Mucosa of stomach (tissue), 1 donor: ENCODE data around the gene EFNB1.

Experiments
- H3K27me3 ChIP-seq: one replicate; pipeline ENCODE4 v1.7.0; 2013; ENCODE audit warnings: mild to moderate bottlenecking, low read length; ENCODE audit not compliant: control insufficient read depth, insufficient read depth
- H3K36me3 ChIP-seq: one replicate; pipeline ENCODE4 v1.7.0; 2013; ENCODE audit warnings: low read length; ENCODE audit not compliant: control insufficient read depth, insufficient read depth
- H3K4me1 ChIP-seq: one replicate; pipeline ENCODE4 v1.7.0; 2013; ENCODE audit warnings: mild to moderate bottlenecking, low read length; ENCODE audit not compliant: control insufficient read depth, insufficient read depth
- H3K4me3 ChIP-seq: one replicate; pipeline ENCODE4 v1.7.0; 2013; ENCODE audit warnings: low read length
- H3K9ac ChIP-seq: one replicate; pipeline ENCODE4 v1.7.0; 2013; ENCODE audit warnings: mild to moderate bottlenecking, low read length, moderate library complexity
- H3K9me3 ChIP-seq: one replicate; pipeline ENCODE4 v1.7.0; 2013; ENCODE audit warnings: mild to moderate bottlenecking, low read length, moderate library complexity; ENCODE audit not compliant: control insufficient read depth
- donor health status: Pancreatic carcinoma.

The EFNB1 gene

GRCh38 chrX:68820476-68821110 is 8.2 kb upstream of the EFNB1 start:
- no peaks in the 10 kb centered on the region for H3K4me1 ChIP-seq
- H3K36me3 ChIP-seq: no peaks in the 10 kb centered on the region
- H3K4me3 ChIP-seq: no peak overlapping the region
- H3K27me3 ChIP-seq: no peaks in the 10 kb centered on the region
- H3K9ac ChIP-seq: no peak overlapping the region
- no peaks in the 10 kb centered on the region for H3K9me3 ChIP-seq

GRCh38 chrX:68821616-68822015 is 7.2 kb upstream of the EFNB1 start:
- H3K9ac ChIP-seq: no peak overlapping the region
- H3K4me3 ChIP-seq: no peak overlapping the region
- no peaks in the 10 kb centered on the region for H3K4me1 ChIP-seq
- no peaks in the 10 kb centered on the region for H3K36me3 ChIP-seq
- H3K27me3 ChIP-seq: no peaks in the 10 kb centered on the region
- H3K9me3 ChIP-seq: no peaks in the 10 kb centered on the region

GRCh38 chrX:68822641-68823410 is 6.0 kb upstream of the EFNB1 start:
- Histone ChIP-seq H3K4me1 (no peaks in the 10 kb centered on the region), H3K9me3 (no peaks in the 10 kb centered on the region), H3K36me3 (no peaks in the 10 kb centered on the region), H3K4me3 (no peak overlapping the region), H3K9ac (no peak overlapping the region), H3K27me3 (no peaks in the 10 kb centered on the region)

- H3K36me3 ChIP-seq: no peaks in the 10 kb centered on the region
- no peaks in the 10 kb centered on the region for H3K9me3 ChIP-seq
- H3K4me1 ChIP-seq: peaks cover 6% of the 10 kb centered on the region
- no peak overlapping the region for H3K4me3 ChIP-seq
- no peak overlapping the region for H3K9ac ChIP-seq
- no peaks in the 10 kb centered on the region for H3K27me3 ChIP-seq
Measured at GRCh38 chrX:68823413-68824151, 5.2 kb upstream of the EFNB1 start.

- Histone ChIP-seq H3K4me1 (peaks cover 7% of the 10 kb centered on the region), H3K4me3 (no peak overlapping the region), H3K27me3 (no peaks in the 10 kb centered on the region), H3K9me3 (no peaks in the 10 kb centered on the region), H3K9ac (no peak overlapping the region), H3K36me3 (no peaks in the 10 kb centered on the region)
Measured at GRCh38 chrX:68824152-68824433, 4.7 kb upstream of the EFNB1 start.

- Histone ChIP-seq H3K27me3 (no peaks in the 10 kb centered on the region), H3K9me3 (no peaks in the 10 kb centered on the region), H3K36me3 (no peaks in the 10 kb centered on the region), H3K4me1 (peaks cover 7% of the 10 kb centered on the region), H3K9ac (no peak overlapping the region), H3K4me3 (no peak overlapping the region)
Measured at GRCh38 chrX:68824565-68825125, 4.2 kb upstream of the EFNB1 start.

- H3K9me3 ChIP-seq: no peaks in the 10 kb centered on the region
- H3K4me3 ChIP-seq: no peak overlapping the region
- no peaks in the 10 kb centered on the region for H3K27me3 ChIP-seq
- peaks cover 7% of the 10 kb centered on the region for H3K4me1 ChIP-seq
- no peaks in the 10 kb centered on the region for H3K36me3 ChIP-seq
- no peak overlapping the region for H3K9ac ChIP-seq
Measured at GRCh38 chrX:68826113-68826980, 2.5 kb upstream of the EFNB1 start.

GRCh38 chrX:68827256-68827655 is 1.6 kb upstream of the EFNB1 start:
- H3K36me3 ChIP-seq: no peaks in the 10 kb centered on the region
- no peaks in the 10 kb centered on the region for H3K9me3 ChIP-seq
- H3K27me3 ChIP-seq: no peaks in the 10 kb centered on the region
- H3K9ac ChIP-seq: no peak overlapping the region
- peaks cover 10% of the 10 kb centered on the region for H3K4me1 ChIP-seq
- H3K4me3 ChIP-seq: no peak overlapping the region

GRCh38 chrX:68827848-68828624 is 785 bp upstream of the EFNB1 start:
- Histone ChIP-seq H3K9me3 (no peaks in the 10 kb centered on the region), H3K4me3 (peak overlapping the region; percentile 4), H3K9ac (peak overlapping the region; percentile 39), H3K4me1 (peaks cover 15% of the 10 kb centered on the region), H3K27me3 (no peaks in the 10 kb centered on the region), H3K36me3 (no peaks in the 10 kb centered on the region)

- Histone ChIP-seq H3K27me3 (no peaks in the 10 kb centered on the region), H3K4me3 (peak overlapping the region; percentile 56), H3K9ac (peak overlapping the region; percentile 86), H3K9me3 (no peaks in the 10 kb centered on the region), H3K36me3 (no peaks in the 10 kb centered on the region), H3K4me1 (peaks cover 33% of the 10 kb centered on the region)
Measured at GRCh38 chrX:68829582-68830418, 979 bp downstream of the EFNB1 start.
